Neural cell (in vitro differentiated cells): ENCODE data around the gene TNKS2.

Source experiments
- CTCF ChIP-seq: fragments of 450-650 bp; IDR thresholded peaks from 2 replicates; pipeline ENCODE4 v1.5.1; 2014; ENCODE audit warnings: antibody characterized with exemption, mild to moderate bottlenecking, moderate library complexity; ENCODE audit not compliant: poor library complexity, severe bottlenecking
- POLR2AphosphoS5 ChIP-seq: IDR thresholded peaks from 2 replicates; pipeline ENCODE4 v1.6.1; 2012
- RAD21 ChIP-seq: fragments of 450-650 bp; conservative IDR thresholded peaks from 2 replicates; pipeline ENCODE4 v1.6.1; 2014; ENCODE audit warnings: antibody characterized with exemption, mild to moderate bottlenecking, moderate library complexity
- SMC3 ChIP-seq: fragments of 450-650 bp; conservative IDR thresholded peaks from 2 replicates; pipeline ENCODE4 v1.6.1; 2014; ENCODE audit warnings: antibody characterized with exemption, mild to moderate bottlenecking, moderate library complexity; ENCODE audit not compliant: poor library complexity

- TF ChIP-seq CTCF (no peak), SMC3 (no peak), POLR2AphosphoS5 (no peak), RAD21 (no peak)
Observed at GRCh38 chr10:91803386-91804125, 5.3 kb downstream of the TNKS2 start.
